ENCODE results near the gene NAALADL1. TPM values are rescaled to one million over a fixed set of nuclear protein-coding genes. Genes with fewer than 3 reads are reported as not detected.
A peak's percentile ranks its signal among the peaks of the same experiment; 100 is the strongest.

Gene NAALADL1
- polyA plus RNA-seq, 1 experiment: 38.7 TPM

DNA sequence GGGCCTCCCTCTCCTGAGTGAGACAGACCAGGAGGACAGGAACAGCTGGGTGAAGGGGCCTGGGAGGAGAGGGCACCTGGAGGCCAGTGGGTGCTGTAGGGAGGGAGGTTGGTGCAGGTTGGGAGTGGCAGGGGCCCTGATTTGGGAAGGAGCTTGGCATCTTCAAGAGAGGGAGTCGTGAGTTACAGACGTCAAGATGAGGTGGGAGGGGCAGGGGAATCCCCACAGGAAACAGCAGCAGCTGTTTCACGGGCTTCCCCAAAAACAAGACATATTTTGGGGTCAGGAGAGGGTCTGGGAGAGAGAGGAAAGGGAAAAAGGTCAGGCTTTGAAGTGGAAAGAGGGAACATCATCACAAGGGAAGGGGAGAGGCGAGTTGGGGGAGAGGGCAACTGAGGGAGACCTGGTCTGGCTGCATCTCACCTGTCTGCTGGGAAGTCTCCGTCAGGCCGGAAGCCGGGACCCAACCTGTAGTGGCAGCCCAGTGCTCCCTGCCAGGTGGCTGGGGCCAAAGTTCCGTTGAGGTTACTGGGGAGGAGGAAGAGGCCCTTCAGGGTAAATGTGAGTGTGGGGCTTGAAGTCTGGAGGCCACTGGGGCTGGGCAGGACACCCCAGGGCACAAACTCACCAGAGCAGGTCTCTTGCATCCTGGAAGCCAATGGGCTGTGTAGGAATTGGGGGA lies 4.4 kb downstream of the NAALADL1 start:
- TF ChIP-seq CTCF (IDR thresholded peaks at IDR 0.05; ENCODE audit: insufficient read depth, low read depth, low read length): no peak

GRCh38 chr11:65051398-65051858 lies 6.9 kb downstream of the NAALADL1 start:
- ChIA-PET CTCF (no interaction called here), POLR2A (no interaction called here)
- Histone ChIP-seq H3K36me3 (ENCODE audit: control insufficient read depth, insufficient read depth, low read length) (no peaks in the 10 kb centered on the region), H3K27me3 (ENCODE audit: control insufficient read depth, insufficient read depth, low read length) (peaks cover 3% of the 10 kb centered on the region; the same call in 1 of the 2 replicates), H3K4me3 (ENCODE audit: low read depth, low read length) (no peak overlapping the region)
- no peak for TF ChIP-seq CTCF (IDR thresholded peaks at IDR 0.05; ENCODE audit: insufficient read depth, low read depth, low read length)
- no peak for DNase-seq (ENCODE audit: low read depth)

More for the DNA sequence above, 4.4 kb downstream of the NAALADL1 start:
- no peak for DNase-seq (ENCODE audit: low read depth)
- H3K4me3 ChIP-seq (ENCODE audit: low read depth, low read length): no peak overlapping the region
- H3K36me3 ChIP-seq (ENCODE audit: control insufficient read depth, insufficient read depth, low read length): no peaks in the 10 kb centered on the region
- ChIA-PET CTCF (no interaction called here), POLR2A (no interaction called here)
- peaks cover 3% of the 10 kb centered on the region; the same call in 1 of the 2 replicates for H3K27me3 ChIP-seq (ENCODE audit: control insufficient read depth, insufficient read depth, low read length)

GRCh38 chr11:65047581-65048422 lies 10.6 kb downstream of the NAALADL1 start:
- TF ChIP-seq CTCF (IDR thresholded peaks at IDR 0.05; ENCODE audit: insufficient read depth, low read depth, low read length): no peak
- H3K4me3 ChIP-seq (ENCODE audit: low read depth, low read length): peak overlapping the region; percentile 41
- no peaks in the 10 kb centered on the region for H3K27me3 ChIP-seq (ENCODE audit: control insufficient read depth, insufficient read depth, low read length)
- ChIA-PET CTCF (interaction anchor here (1.1 to 1.2 kb wide), 4 partner anchors 12 to 64 kb away, joined by 3 read pairs; partner anchors contain the start of genes ARL2 and SNX15), POLR2A (no interaction called here)
- DNase-seq (ENCODE audit: low read depth): no peak
- peaks cover 7% of the 10 kb centered on the region for H3K36me3 ChIP-seq (ENCODE audit: control insufficient read depth, insufficient read depth, low read length)

- Histone ChIP-seq H3K36me3 (ENCODE audit: control insufficient read depth, insufficient read depth, low read length) (peaks cover 7% of the 10 kb centered on the region), H3K27me3 (ENCODE audit: control insufficient read depth, insufficient read depth, low read length) (no peaks in the 10 kb centered on the region), H3K4me3 (ENCODE audit: low read depth, low read length) (no peak overlapping the region)
- CTCF ChIA-PET: interaction anchor here (1.2 kb wide), 1 partner anchor 32 kb away, joined by 3 read pairs; the partner anchor contains the start of gene ARL2
- DNase-seq (ENCODE audit: low read depth): no peak
- POLR2A ChIA-PET: no interaction called here
- no peak for TF ChIP-seq CTCF (IDR thresholded peaks at IDR 0.05; ENCODE audit: insufficient read depth, low read depth, low read length)
These were observed 12.6 kb downstream of the NAALADL1 start for GRCh38 chr11:65045728-65046127.

DNA sequence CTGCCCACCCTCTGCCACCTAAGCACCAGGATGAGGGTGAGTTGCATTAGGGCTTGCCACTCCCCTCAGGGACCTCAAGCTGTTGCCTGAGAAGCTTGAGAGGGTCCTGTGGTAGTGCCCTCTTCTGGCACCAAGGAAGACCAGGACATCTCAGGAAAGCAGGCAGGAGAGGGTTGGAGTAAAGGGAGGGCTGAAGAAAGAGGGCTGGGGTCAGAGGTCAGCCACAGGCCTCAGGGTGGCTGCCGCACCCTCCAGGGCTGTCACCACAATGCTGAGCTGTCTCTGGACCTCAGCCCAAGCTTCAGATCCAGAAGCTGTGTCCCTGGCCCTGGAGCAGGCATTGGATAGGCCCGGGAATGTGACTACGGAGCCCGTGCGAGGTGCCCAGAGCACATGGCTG lies 13.3 kb downstream of the NAALADL1 start:
- Histone ChIP-seq H3K4me3 (ENCODE audit: low read depth, low read length) (no peak overlapping the region), H3K36me3 (ENCODE audit: control insufficient read depth, insufficient read depth, low read length) (peaks cover 7% of the 10 kb centered on the region), H3K27me3 (ENCODE audit: control insufficient read depth, insufficient read depth, low read length) (no peaks in the 10 kb centered on the region)
- no peak for DNase-seq (ENCODE audit: low read depth)
- CTCF ChIA-PET: interaction anchor here (0.9 kb wide), 1 partner anchor 31 kb away, joined by 3 read pairs; no protein-coding TSS in a partner anchor
- TF ChIP-seq CTCF (IDR thresholded peaks at IDR 0.05; ENCODE audit: insufficient read depth, low read depth, low read length): no peak
- POLR2A ChIA-PET: no interaction called here

Data from BJ (cell line).